Right ventricle myocardium inferior (tissue), 1 donor: ENCODE data around the gene MMEL1. TPM values are rescaled to one million over a fixed set of nuclear protein-coding genes. Genes with fewer than 3 reads are reported as not detected.
"Not testable (repeated sequence)": the region's sequence is repeated elsewhere in the genome, so short reads cannot be mapped to it uniquely, and the experiment has no call there.

Experiments used
- ATAC-seq: fragments of 200-7000 bp; cut with Tn5 transposase; one replicate; pipeline ENCODE4 v1.9.1; 2020; ENCODE audit warnings: mild to moderate bottlenecking, moderate library complexity
- DNase-seq: peaks from one replicate; pipeline ENCODE4 v3.0.0; 2021; ENCODE audit errors: missing footprints
- intact Hi-C: fragments of 100-400 bp; cut with DNase I; formaldehyde crosslinking; loops from one replicate; pipeline ENCODE4 v1.11.0; 2022
- total RNA-seq: library from RNA; stranded (reverse); fragmentation: NEBNext Ultra II Directional; extraction: Animal tissue kit (Norgen Biotek cat#: 25700); gene quantifications from one replicate; pipeline ENCODE4 v1.2.1, GENCODE V29; 2021
- donor health status: DM: no; HTN: yes; CAD: no; lungs with severe emphysema.

The MMEL1 gene
- total RNA-seq, 1 donor from 2014 or later: 0.35 TPM

GRCh38 chr1:2555634-2556276 is 77.1 kb downstream of the MMEL1 start:
- intact Hi-C loops: loop anchor here (5.0 kb wide), 1 partner anchor 227 kb away; no protein-coding TSS in a partner anchor
- ATAC-seq (peak; percentile 57), DNase-seq (peak; percentile 88)

- no peak for ATAC-seq
- intact Hi-C loops: loop anchor here (5.0 kb wide), 1 partner anchor 227 kb away; no protein-coding TSS in a partner anchor
Measured at GRCh38 chr1:2554621-2555387, 78.0 kb downstream of the MMEL1 start.

DNA sequence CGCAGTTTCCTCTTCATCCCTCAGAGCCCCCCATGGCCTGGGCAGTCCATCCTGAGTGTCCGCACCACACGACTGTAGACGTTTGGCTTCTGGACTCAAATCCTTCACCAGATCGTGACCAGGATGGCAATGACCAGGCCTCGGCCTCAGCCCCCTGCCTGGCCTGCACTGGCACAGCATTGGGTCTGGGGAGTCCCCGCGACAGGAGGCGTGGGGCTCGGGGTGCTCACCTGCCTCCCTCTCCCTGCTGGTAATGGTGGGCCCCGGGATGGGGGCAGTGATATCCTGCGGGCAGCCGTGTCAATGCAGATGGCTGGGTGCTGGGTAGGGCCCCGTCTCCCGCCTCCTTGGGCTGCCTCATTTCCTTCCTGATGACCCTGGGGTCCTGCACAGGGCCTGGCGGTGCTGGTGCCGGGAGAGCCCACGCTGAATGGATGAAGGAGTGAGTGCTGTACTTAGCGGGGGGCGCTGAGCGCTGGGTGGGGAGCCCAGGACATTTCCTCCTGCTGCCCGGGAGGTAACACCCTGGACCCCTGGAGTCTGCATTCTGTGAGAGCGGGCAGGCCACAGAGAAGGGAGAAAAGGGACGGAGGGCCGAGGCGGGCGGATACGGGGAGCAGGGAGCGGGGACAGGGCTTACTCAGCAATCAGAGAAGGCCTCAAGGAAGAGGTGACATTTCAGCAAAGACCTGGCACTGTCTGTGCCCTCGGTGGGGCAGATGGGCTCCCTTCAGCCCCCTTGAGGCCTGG is 78.8 kb downstream of the MMEL1 start:
- DNase-seq: no peak
- no peak for ATAC-seq
- intact Hi-C loops: no loop called here

More at GRCh38 chr1:2554621-2555387, 78.0 kb downstream of the MMEL1 start:
- DNase-seq: no peak

GRCh38 chr1:2553076-2553475 is 79.7 kb downstream of the MMEL1 start:
- DNase-seq, intact Hi-C loops, ATAC-seq: not testable (repeated sequence)

DNA sequence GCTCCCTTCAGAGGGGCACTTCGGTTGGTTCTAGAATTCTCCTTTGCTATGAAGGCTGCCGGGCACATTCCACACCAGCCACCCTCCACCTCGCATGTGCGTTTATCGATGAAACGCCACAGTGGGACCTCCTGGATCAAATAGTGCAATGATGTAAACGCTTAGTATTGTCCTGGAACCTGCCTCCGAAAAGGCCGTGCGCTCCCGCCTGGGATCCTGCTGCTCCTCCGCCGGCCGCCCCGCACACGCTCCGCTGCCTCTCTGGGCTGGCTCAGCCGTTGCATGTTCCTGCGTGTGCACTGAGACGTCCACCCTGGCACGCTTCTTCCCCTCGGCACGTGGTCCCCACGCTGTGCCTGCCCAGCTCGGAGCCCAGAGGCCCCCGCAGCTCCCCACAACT is 80.6 kb downstream of the MMEL1 start:
- no peak for ATAC-seq
- no peak for DNase-seq
- intact Hi-C loops: no loop called here

- DNase-seq, intact Hi-C loops: not testable (repeated sequence)
Measured at GRCh38 chr1:2551544-2551943, 81.3 kb downstream of the MMEL1 start.

GRCh38 chr1:2550309-2550861 is 82.4 kb downstream of the MMEL1 start:
- DNase-seq, ATAC-seq, intact Hi-C loops: not testable (repeated sequence)

More at GRCh38 chr1:2551544-2551943, 81.3 kb downstream of the MMEL1 start:
- ATAC-seq: not testable (repeated sequence)

- intact Hi-C loops: loop anchor here (10.0 kb wide), 1 partner anchor 355 kb away; the partner anchor contains the start of gene FAAP20
- ATAC-seq, DNase-seq: not testable (repeated sequence)
Measured at GRCh38 chr1:2549367-2550029, 83.3 kb downstream of the MMEL1 start.

DNA sequence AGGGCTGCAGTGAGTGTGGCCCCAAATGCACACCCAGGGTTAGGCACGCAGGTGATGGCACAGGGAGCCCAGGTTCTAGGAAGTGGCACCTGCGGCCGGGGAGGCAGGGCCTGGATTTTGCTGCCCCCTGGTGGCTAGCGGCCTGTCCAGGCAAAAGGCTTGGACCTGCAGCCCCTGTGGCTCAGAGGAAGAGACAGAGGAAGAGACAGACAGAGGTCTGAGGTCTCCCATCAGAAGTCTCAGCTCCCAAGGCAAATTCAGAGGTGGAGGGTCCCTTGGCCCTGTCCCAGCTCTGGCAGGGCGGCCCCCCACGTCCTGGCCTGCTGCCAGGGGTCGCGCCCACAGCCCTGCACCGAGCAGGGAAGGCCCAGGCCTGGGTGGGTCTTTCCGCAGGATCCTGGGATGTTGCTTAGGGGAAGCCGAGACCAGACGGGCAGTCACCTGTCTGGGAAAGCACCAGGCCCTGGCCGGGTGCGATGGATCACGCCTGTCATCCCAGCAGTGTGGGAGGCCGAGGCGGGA is 84.7 kb downstream of the MMEL1 start:
- intact Hi-C loops: loop anchor here (1.0 to 10.0 kb wide), 2 partner anchors 134 to 353 kb away; partner anchors contain the start of gene FAAP20

DNA sequence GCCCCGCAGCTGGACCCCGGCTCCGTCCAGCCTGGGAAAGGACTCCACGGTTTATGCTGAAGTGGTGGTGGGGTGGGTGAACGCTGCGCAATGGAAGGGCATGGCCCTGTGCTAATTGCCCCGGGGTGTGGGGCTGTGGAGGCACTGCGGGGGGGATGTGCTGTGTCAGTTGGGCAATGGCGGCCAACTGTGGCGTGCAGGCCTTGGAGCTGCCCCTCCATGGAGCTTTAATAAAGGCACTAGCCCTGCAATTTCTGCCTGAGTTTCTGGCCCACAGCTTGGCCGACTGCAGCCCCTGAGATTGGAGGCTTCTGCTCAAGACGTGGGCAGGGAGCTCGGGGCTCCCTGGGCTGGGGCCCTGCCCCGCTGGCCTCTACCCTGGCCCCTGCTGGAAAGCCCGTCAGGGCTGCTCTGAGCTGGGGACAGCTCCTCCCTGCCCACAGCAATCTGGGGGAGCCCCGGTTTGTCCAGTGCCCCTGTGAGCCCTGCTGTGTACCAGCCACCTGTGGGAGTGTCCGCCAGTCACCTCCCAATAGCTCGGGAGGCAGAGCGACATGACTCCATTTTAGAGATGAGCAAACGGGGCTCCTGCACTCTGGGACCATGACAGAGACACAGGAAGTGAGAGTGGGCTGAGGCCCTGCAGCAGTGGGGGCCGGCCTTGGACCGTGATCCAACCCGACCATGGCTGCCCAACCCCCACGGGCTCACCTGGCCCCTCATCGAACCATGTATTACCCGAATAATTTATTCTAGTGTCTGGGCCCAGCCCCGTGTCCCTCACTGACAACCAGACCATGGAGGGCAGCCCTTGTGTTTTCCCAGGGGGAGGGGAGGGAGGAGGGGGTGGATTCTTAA is 85.4 kb downstream of the MMEL1 start:
- intact Hi-C loops: loop anchor here (1.0 to 10.0 kb wide), 3 partner anchors 21 to 353 kb away; partner anchors contain the start of genes FAAP20 and PANK4
- ATAC-seq (no peak), DNase-seq (no peak)

More for the DNA sequence above, 84.7 kb downstream of the MMEL1 start:
- DNase-seq: peak; percentile 92
- ATAC-seq: peak; percentile 54

DNA sequence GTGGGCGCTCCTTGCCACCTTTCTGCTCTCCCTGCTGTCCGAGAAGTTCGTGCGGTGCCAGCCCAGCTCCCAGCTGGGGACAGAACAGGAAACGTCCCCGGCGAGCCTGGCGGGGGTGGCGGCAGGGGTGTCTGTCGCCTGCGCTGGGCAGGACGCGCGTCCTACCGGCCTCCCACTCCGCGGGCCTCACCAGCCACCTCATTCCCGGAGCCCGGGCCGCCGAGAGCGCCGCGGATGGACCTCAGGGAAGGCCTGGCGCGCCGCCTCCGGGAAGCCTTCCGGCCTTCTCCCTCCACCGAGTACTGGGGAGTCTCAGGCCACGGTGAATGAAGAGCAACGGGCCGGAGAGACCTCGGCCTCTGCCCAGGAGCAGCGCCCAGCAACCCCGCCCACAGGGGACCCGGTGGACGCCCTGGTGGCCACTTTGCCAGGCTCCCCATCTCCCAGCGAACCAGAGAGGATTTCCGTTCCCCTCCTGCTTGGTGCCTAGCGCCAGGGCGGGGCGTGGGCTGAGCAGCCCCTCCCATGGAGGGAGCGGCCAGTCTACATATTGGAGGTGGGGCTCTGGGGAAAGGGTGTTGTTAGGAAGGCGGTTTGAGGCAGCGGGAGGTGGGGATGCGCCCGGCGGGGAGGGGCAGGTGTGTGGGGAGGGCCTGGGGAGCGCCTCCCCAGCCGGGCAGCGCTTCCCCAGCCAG is 86.2 kb downstream of the MMEL1 start:
- intact Hi-C loops: loop anchor here (2.0 to 10.0 kb wide), 2 partner anchors 20 to 352 kb away; partner anchors contain the start of genes FAAP20 and PANK4
- DNase-seq (peak; percentile 94), ATAC-seq (peak; percentile 73)

GRCh38 chr1:2545754-2546514 is 86.9 kb downstream of the MMEL1 start:
- ATAC-seq (peak; percentile 72), DNase-seq (peak; percentile 95)
- intact Hi-C loops: loop anchor here (2.0 to 10.0 kb wide), 2 partner anchors 19 to 351 kb away; partner anchors contain the start of genes FAAP20 and PANK4

DNA sequence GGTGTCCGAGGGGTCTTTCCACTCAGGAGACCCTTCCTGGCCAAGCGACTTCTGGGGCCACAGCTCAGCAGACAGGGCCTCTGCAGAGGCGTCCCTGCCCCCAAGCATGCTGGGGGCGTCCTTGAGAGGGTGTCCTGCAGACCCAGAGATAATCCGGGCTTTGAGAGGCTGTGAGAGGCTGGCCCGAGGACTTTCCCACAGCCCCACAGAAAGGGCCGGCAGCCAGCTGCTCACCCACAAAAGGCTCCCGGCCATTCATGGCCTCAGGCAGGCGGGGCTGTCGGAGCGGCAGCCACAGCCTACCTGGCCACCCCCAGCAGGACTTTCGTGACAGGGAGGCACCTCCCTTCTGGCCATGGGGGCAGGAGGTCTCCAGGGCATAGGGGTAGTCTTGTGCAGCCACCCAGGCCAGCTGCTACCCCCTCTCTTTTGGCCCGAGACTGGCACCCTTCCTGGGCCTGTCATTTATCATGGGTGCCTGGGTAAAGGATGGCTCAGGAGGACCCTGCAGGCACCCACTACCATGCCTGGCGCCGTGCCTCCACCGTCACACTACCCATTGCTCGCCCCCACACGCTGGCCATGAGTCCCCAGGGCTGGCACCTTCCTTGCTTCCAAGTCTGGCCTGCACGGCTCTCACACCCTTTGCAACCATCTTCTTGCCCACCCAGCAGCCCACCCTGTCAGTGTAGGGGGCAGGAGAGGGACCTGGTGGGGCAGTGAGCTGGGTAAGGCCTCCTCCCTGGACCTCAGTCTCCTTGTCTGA is 87.8 kb downstream of the MMEL1 start:
- DNase-seq (no peak), ATAC-seq (no peak)
- intact Hi-C loops: loop anchor here (10.0 kb wide), 1 partner anchor 350 kb away; the partner anchor contains the start of gene FAAP20

GRCh38 chr1:2544093-2544874 is 88.5 kb downstream of the MMEL1 start:
- DNase-seq (no peak), ATAC-seq (no peak)
- intact Hi-C loops: loop anchor here (10.0 kb wide), 1 partner anchor 349 kb away; the partner anchor contains the start of gene FAAP20
